Measurements from ENCODE around the gene KIF26A. TPM values are rescaled to one million over a fixed set of nuclear protein-coding genes. Genes with fewer than 3 reads are reported as not detected.

Gene KIF26A
- total and polyA plus RNA-seq, 7 donors: 0.99 to 3.2 (median 1.8) TPM

- DNase-seq (no peak), ATAC-seq (no peak)
Observed at GRCh38 chr14:104201063-104201462, 62.7 kb downstream of the KIF26A start.

GRCh38 chr14:104201496-104201895 lies 63.1 kb downstream of the KIF26A start:
- H3K27ac ChIP-seq: no peak overlapping the region
- ATAC-seq (no peak), DNase-seq (no peak)
- WGBS, 3 donors: 83 to 91% (median 87%) methylated on average over 9 of the region's 9 CpGs
- no peaks in the 10 kb centered on the region for H3K4me1 ChIP-seq
- H3K27me3 ChIP-seq (ENCODE audit: insufficient read depth in 3 of 3, low read length in 2 of 3): peaks cover 0 to 36% (median 9%) of the 10 kb centered on the region in 3 donors
- no peak for TF ChIP-seq CTCF (IDR thresholded peaks at IDR 0.05)
- H3K9me3 ChIP-seq: no peaks in the 10 kb centered on the region
- no peak overlapping the region for H3K4me3 ChIP-seq
- no peaks in the 10 kb centered on the region for H3K36me3 ChIP-seq (ENCODE audit: insufficient read depth in 1 of 2, low read depth in 1 of 2)
- intact Hi-C loops (cut with DNase I): no loop called here

More at GRCh38 chr14:104201063-104201462, 62.7 kb downstream of the KIF26A start:
- Histone ChIP-seq H3K27ac (no peak overlapping the region), H3K4me3 (no peak overlapping the region), H3K9me3 (no peaks in the 10 kb centered on the region), H3K36me3 (ENCODE audit: insufficient read depth in 1 of 2, low read depth in 1 of 2) (no peaks in the 10 kb centered on the region), H3K4me1 (no peaks in the 10 kb centered on the region), H3K27me3 (ENCODE audit: insufficient read depth in 3 of 3, low read length in 2 of 3) (peaks cover 0 to 37% (median 9%) of the 10 kb centered on the region in 3 donors)
- intact Hi-C loops (cut with DNase I): no loop called here
- TF ChIP-seq CTCF (IDR thresholded peaks at IDR 0.05): no peak
- 90 to 93% (median 91%) methylated on average over 13 of the region's 13 CpGs for WGBS, 3 donors

GRCh38 chr14:104202259-104203070 lies 64.1 kb downstream of the KIF26A start:
- TF ChIP-seq CTCF (IDR thresholded peaks at IDR 0.05): no peak
- ATAC-seq (no peak), DNase-seq (no peak)
- H3K27ac ChIP-seq: no peak overlapping the region
- no peak overlapping the region for H3K4me3 ChIP-seq
- H3K27me3 ChIP-seq (ENCODE audit: insufficient read depth in 3 of 3, low read length in 2 of 3): peaks cover 0 to 29% (median 7%) of the 10 kb centered on the region in 3 donors
- no peaks in the 10 kb centered on the region for H3K4me1 ChIP-seq
- H3K9me3 ChIP-seq: no peaks in the 10 kb centered on the region
- H3K36me3 ChIP-seq (ENCODE audit: insufficient read depth in 1 of 2, low read depth in 1 of 2): no peaks in the 10 kb centered on the region
- WGBS, 3 donors: 15 to 26% (median 16%) methylated on average over 27 of the region's 27 CpGs
- intact Hi-C loops (cut with DNase I): no loop called here

- H3K36me3 ChIP-seq (ENCODE audit: insufficient read depth in 1 of 2, low read depth in 1 of 2): no peaks in the 10 kb centered on the region
- H3K27ac ChIP-seq: no peak overlapping the region
- no peak for DNase-seq
- no peak for ATAC-seq
- TF ChIP-seq CTCF (IDR thresholded peaks at IDR 0.05): no peak
- 28 to 34% (median 33%) methylated on average over 8 of the region's 8 CpGs for WGBS, 3 donors
- no peaks in the 10 kb centered on the region for H3K9me3 ChIP-seq
- peaks cover 0 to 25% (median 7%) of the 10 kb centered on the region in 3 donors for H3K27me3 ChIP-seq (ENCODE audit: insufficient read depth in 3 of 3, low read length in 2 of 3)
- intact Hi-C loops (cut with DNase I): no loop called here
- no peak overlapping the region for H3K4me3 ChIP-seq
- no peaks in the 10 kb centered on the region for H3K4me1 ChIP-seq
Observed at GRCh38 chr14:104203071-104203425, 64.7 kb downstream of the KIF26A start.

Measured in psoas muscle (tissue), 8 donors.